Activated CD8-positive, alpha-beta memory T cell treated with anti-CD3 and anti-CD28 coated beads for 1 hour (primary cell): Measurements from ENCODE around the gene CCDC80.
"Not testable (repeated sequence)": the region's sequence is repeated elsewhere in the genome, so short reads cannot be mapped to it uniquely, and the experiment has no call there.

Source experiments
- DNase-seq, 2 donors: peaks; one replicate each; pipeline ENCODE4 v3.0.0-alpha.2; 2020; ENCODE audit warnings: low read depth in 1 of 2; ENCODE audit errors: extremely low read depth in 1 of 2

The CCDC80 gene

DNA sequence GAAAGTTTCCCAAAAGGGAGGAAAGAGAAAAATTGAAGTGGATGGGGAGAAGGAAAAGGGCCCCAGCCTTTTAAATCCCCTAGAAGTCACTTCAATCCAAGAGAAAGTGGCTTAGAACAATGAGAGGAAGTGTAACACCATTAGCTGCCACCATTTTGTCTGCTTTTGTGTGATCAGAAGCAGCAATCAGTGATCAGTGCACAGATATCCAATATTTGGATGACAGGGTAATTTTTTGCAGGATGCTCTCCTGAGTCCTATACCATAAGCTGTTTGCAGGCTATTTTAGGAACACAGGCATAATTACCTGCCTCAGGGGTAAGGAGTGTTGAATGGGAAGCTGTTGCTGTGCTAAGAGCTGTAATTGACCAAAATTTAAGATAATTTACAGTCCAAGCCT, 47.7 kb downstream of the CCDC80 start:
- DNase-seq: no peak

DNA sequence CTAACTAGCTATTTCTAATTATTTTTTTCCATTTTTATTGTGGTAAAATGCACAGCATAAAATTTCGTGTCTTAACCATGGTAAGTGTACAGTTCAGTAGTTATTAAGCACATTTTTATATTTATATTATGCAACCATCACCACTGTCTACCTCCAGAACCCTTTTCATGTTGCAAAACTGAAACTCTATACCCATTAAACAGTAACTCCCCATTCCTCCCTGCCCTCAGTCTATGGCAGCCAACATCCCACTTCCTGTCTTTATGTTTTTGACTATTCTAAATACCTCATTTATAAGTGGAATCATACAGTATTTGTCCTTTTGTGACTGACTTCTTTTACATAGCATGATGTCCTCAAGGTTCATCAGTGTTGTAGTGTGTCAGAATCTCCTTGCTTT, 53.6 kb downstream of the CCDC80 start:
- no peak for DNase-seq

DNA sequence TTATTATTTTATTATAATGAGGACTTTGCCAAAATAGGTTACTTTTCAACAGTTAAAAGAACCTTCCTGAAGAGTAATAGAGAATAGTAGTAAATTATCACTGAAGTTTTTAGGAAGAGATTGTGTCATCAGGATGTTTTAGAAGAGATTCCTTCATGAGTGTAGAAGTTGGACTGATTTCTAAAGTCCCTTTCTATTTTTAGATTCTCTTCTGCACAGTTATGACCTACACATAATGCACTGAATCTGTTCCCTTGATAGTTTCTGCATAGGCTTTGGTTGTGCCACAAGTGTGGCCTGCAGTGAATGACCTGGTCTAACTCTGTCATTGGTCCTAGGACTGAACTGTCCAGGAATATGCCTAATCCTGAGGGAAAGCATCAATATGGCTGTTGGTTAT, 55.2 kb downstream of the CCDC80 start:
- DNase-seq: no peak

DNA sequence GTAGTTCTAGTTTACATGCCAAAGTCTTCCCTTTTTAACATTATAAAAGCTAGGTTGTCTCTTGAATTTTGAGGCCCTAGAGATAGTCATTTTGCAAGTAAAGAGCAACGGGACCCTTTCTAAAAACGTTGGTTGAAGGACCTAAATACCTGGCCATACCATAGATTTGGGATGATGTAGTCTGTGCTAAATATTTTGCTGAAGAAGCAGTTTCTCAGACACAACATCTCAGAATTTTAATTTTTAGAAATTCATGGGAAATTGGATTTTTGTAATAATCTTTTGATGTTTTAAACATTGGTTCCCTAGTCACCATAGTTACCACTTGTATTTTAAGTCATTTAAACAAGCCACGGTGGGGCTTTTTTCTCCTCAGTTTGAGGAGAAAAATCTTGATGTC, 57.8 kb downstream of the CCDC80 start:
- no peak for DNase-seq

DNA sequence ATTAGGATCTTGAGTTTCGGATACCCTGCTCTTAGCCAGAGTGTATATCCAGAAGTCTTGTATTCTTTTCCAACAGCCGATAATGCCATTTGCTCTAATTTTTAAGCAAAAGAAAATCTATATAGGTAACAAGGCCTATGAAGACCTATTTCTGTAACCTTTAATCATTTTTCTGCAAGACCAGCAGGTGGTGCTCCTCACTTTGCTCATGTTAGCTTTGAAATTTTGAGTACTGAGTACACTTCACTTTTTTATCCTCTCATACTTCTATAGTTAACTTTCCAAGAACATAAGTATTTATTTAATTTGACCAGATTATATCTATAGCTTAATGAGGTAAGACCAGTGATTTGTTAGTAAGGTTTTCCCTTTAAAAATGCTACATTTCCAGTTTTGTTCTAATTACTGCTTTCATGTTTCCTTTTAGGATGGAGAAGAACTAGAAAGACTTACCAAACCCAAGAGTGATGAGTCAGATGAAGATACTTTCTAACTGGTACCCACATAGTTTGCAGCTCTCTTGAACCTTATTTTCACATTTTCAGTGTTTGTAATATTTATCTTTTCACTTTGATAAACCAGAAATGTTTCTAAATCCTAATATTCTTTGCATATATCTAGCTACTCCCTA, 58.6 kb downstream of the CCDC80 start:
- DNase-seq: no peak

DNA sequence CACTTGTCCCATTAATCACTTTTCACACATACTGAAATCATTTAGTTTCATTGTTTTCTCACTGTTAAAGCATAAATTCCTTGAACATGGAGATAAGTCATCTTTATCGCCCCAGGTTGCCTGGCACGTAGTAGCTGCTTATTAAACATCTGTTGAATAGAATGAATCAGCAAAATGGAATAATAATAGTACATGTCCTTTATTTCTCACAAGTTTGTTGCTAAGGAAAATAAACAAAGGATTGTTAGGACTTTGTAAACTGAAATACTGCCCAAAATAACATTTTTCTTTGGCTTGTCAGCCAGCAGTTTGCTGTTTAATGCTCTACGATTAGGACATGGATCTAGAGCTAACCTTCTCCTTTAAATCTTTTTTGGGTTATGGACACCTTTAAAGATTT, 61.2 kb downstream of the CCDC80 start:
- DNase-seq: no peak

DNA sequence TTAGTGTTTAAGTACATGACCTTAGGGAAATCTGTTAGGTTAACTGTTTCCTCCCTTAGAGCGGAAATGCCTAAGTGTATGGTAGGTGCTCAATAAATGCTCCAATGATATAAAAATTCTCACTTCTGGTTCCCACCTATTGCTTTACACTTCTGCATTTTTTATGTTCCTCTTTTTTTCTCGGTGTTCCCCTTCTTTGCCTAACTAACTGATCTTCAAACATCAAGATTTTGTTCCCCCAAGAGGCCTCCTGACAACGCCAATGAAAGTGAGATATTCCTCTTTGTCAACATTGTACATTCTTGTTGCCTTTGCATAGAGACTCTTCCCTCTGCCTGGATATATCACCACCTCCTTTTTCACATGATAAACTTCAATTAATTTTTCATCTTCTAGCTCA, 61.7 kb downstream of the CCDC80 start:
- no peak for DNase-seq

DNA sequence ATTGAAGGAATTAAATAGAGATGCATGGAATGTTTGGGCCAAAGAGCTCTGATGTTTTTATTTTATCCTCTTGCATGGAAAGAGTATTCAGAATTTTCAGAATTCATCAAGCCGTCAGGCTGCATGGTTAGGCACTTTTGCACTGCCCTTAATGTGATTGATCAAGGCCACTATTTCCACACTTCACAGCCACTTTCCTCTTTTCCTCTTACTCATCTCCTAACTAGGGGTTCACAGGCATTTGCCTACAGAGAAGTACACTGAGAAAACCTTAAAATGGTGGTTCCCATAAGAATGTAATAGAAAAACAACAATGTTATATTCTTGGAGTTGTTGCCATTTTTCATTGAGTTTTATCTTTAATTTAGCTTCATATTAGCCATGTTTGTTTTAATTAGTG, 68.2 kb downstream of the CCDC80 start:
- DNase-seq: no peak

DNA sequence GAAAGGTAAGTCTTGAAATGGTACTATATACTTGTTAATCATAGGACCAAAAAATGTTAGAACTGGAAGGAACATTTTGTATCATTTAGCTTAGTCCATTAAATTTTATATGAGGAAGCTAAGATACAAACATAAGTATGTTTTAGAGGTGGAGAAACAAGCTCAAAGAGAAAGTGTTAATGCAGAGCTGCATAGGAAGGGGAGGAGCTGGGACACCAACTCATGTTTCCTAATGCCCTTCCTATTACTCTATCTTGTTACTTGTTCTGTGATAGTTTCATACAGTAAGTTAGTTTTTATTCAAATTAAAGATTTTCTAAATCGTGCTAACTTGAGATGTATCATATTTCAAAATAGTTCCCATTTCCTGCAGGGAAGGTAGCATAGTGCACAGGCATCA, 71.7 kb downstream of the CCDC80 start:
- no peak for DNase-seq

DNA sequence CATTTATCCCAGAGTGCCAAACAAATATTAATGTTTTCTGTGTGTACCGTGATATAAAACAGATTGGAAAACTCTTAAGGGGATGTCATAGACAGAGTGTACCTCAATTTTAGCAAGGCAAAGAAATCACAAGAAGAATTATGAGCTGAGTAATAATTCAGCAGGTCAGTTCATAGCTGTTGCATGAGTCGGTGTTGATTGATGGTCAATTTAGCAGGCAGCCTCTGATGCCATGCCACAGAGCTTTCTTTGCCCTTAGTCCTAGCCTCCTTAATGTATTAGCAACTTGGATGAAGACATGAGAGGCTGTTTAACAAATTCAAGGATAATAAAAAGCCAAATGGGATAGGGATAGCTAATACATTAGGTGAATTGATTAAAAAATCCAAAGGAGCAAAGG, 72.3 kb downstream of the CCDC80 start:
- DNase-seq: no peak

DNA sequence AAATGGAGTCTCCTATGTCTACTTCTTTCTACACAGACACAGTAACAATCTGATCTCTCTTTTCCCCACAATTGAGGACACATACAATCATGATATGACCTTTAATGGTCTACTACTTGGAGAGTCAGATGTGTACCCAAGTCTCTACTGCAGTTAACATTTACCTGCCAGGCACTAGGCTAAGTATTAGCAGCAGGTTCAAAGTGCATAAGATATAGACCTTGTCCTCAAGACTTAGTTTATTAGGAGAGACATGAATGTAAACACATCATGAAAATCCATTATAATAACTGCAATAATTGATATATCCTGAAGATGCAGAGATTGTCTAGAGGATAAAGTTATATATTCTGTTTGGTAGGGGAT, 76.0 kb downstream of the CCDC80 start:
- DNase-seq: no peak

DNA sequence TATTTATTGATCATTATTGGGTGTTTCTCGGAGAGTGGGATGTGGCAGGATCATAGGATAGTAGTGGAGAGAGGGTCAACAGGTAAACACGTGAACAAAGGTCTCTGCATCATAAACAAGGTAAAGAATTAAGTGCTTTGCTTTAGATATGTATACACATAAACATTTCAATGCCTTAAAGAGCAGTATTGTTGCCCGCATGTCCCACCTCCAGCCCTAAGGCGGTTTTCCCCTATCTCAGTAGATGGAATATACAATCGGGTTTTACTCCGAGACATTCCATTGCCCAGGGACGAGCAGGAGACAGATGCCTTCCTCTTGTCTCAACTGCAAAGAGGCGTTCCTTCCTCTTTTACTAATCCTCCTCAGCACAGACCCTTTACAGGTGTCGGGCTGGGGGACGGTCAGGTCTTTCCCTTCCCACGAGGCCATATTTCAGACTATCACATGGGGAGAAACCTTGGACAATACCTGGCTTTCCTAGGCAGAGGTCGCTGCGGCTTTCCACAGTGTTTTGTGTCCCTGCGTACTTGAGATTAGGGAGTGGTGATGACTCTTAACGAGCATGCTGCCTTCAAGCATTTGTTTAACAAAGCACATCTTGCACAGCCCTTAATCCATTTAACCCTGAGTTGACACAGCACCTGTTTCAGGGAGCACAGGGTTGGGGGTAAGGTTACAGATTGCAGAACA, 76.5 kb downstream of the CCDC80 start:
- not testable (repeated sequence) for DNase-seq

DNA sequence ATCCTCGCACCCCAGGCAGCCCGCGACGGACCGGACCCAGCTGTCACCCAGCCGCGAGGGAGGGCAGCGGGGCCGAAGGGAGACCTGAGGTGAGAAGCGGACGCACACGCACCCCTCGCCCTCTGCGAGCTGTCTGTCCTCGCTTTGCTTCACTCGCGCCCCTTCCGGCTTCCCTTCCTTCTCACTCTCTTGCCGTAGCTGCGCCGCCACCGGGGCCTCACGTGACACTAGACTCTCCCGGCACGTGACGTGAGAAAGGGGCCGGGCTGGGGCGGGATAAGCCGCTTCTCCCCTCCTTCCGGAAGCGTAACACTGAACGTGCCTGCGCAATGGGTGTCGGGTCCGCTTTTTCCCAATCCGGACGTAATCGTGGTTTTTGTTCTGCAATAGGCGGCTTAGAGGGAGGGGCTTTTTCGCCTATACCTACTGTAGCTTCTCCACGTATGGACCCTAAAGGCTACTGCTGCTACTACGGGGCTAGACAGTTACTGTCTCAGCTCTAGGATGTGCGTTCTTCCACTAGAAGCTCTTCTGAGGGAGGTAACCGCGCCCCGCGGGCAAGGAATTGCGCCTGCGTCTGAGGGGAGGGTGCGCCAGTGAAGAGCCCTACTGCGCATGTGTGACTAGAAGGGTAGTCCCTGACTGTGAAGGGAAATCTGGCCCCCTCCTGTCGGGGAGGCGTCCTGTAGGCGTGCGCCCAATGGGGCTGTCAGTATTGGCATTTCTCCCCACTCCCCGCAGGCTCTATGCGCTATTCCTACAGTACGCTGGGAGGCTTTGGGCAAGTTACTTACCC, 79.0 kb downstream of the CCDC80 start, which contains the start of the genes ATG3 and SLC35A5:
TSS of gene ATG3 (minus strand) at position 229 of the 796 bp plus-strand sequence. CDS start 434 bp downstream, outside the sequence.
TSS of gene SLC35A5 (plus strand) at position 312 of the 796 bp plus-strand sequence. CDS start 1,359 bp downstream, outside the sequence.
- peak; percentile 94 to 98 for DNase-seq

DNA sequence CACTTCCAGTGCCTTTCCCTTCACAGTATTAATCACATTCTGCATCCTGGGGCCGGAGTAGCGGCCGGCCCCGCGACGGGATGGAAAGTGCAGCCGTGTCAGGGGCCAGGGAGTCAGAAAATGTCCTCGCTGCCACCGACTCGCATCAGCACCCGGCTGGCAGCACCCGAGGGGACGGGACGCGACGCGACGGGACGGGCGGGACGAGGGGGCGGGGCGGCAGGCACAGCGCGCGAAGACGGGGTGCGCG, 79.5 kb downstream of the CCDC80 start:
- peak in 1 of 2 donors; percentile 73 for DNase-seq

DNA sequence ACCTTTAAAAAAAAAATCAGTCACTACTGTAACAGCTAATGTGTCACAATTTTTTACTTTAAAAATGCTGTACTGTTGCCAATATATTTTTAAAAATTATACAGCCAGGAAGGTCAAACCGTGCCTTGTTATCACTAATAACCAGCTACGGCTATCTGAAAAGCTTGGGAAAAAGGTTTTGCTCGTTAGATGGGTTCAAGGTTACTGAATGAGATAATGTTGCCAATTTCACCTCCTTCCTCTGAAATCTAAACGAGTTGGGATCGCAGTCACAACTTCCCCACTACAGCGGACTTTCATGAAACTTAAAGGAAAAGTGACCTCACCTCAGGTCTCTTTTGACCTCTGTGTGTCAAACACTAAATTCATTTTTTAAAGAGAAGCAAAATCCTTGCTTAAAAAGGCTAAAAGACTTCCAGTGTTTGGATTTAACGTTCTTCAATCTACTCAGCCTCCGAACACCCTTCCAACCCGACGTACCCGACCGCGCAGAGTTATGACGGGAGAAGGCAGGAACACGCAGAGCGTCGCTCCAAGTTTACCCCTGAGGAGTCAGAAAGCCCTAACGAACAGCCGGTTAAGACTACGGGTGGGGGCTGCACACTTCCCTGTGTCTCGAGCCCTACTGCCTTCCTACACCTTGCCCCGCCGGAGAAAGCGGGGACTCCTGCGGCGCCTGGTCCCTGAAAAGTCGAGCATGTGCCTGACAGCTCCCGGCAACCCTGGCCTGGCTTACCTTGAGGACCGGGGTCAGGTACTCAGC, 80.0 kb downstream of the CCDC80 start:
- peak; percentile 15 to 48 for DNase-seq

DNA sequence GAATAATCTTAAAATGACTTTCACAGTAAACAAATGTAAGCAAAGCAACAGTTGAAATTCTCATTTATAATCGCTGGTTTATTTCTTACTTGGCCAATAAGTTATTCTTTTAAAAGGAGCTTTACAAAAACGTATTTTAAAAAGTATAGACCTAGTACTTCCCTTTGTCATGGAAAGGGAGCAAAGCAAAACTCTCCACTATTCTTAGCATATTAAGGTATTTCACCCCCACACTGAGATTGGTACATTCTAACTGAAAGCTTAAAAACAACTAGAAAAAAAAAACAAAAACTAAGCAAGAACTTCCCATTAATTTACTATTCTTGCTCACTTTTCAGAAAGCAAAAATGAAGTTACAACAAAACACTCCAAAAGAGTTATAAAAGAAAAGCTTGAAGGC, 80.6 kb downstream of the CCDC80 start:
- no peak for DNase-seq

DNA sequence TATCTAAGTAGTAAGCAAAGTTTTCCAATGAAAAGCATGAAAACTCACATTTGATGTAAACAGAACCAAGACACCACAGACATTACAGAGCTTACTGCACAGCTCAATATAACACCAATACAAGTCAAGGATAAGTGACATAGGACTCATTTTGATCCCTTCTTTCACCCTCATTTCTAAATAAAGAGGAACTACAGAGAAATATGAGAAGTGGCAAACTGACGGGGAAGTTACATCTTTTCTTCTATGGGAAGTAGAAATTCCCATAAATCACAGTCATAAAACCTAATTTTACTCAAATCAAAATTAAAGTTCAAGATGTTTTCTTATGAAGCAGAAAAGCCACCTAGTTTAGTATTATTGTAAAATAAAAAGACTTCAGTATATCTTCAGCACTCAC, 83.0 kb downstream of the CCDC80 start:
- DNase-seq: no peak

DNA sequence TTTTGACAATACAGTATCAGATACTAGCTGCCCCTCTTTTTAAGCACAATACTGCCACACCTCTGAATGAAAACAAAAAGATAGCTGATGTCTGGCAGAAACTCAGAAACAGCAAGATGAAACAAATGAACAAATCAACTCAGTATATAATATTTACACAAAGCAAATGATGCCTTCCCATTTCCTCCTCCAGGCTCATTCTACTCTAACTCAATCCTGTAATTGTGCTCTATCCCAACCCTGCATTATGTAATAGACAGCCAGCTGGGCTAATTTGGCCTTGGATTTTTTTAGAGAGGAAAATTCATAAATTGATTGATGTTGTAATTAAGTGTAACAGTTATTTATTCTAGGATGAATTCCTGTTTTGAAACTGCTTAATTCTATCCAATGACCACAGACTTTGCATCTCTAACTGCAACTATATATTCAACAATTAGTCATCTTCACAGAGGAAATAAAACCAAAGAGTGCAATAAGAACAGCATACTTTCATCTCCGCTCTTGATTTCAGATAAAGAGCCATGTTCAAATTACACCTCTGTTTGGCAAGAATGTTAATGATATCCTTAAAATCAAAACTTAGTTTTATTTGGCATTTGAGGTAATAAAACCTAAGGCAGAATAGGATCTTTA, 85.3 kb downstream of the CCDC80 start:
- no peak for DNase-seq

DNA sequence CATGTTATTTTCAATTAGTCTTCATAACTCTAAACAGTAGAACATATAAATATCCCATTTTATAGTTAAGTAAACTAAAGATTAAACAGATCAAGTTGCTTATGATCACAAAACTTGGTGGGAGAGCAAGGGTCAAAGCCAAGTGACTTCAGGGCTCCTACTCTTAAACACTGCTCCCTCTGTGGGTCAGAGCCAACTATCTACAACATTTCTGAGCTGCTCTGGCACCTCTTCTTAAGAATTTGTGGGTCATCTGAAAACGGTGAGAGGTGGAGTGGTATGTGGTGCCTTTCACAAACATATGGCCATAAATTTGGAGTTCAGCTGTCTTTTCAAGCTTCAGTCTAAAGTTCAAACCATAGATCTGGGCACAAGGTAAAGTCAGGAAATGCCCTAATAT, 90.1 kb downstream of the CCDC80 start:
- DNase-seq: no peak
